ENCODE results near the gene MCRIP2. TPM values are rescaled to one million over a fixed set of nuclear protein-coding genes. Genes with fewer than 3 reads are reported as not detected.
"Not testable (repeated sequence)": the region's sequence is repeated elsewhere in the genome, so short reads cannot be mapped to it uniquely, and the experiment has no call there.

The MCRIP2 gene
- total RNA-seq: 10 to 100 TPM; 17.3 to 20.2 TPM

GRCh38 chr16:641326-642188 lies at the start of gene MCRIP2:
TSS of gene MCRIP2 (plus strand) at chr16:641828. CDS start at chr16:641992, 164 bp downstream.
- H3K36me3 Mint-ChIP-seq (ENCODE audit: low read depth): no peaks in the 10 kb centered on the region
- peaks cover 3% of the 10 kb centered on the region for H3K27me3 Mint-ChIP-seq
- DNase-seq: peak; percentile 68
- H3K4me1 Mint-ChIP-seq: peaks cover 20% of the 10 kb centered on the region
- CTCF ChIA-PET: interaction anchor here (1.0 kb wide), 1 partner anchor 15 kb away, joined by 3 read pairs; no protein-coding TSS in a partner anchor
- H3K27ac Mint-ChIP-seq: peak within 1 kb of the TSS; percentile 33
- POLR2A ChIA-PET: interaction anchor here (0.5 kb wide), 1 partner anchor 1896 kb away, joined by 3 read pairs; the partner anchor contains the start of gene PDPK1
- H3K4me3 Mint-ChIP-seq: peak within 1 kb of the TSS; percentile 67
- no peaks in the 10 kb centered on the region for H3K9me3 Mint-ChIP-seq

- H3K27me3 Mint-ChIP-seq: no peaks in the 10 kb centered on the region
These were observed 49.6 kb upstream of the MCRIP2 start for GRCh38 chr16:591892-592517.

GRCh38 chr16:592518-593306 lies 48.9 kb upstream of the MCRIP2 start:
- Mint-ChIP-seq H3K9me3 (no peaks in the 10 kb centered on the region), H3K4me1 (peaks cover 21% of the 10 kb centered on the region), H3K27me3 (no peaks in the 10 kb centered on the region), H3K4me3 (no peak overlapping the region), H3K36me3 (ENCODE audit: low read depth) (no peaks in the 10 kb centered on the region), H3K27ac (no peak overlapping the region)
- no peak for DNase-seq
- POLR2A ChIA-PET: no interaction called here
- CTCF ChIA-PET: interaction anchor here (0.8 to 1.2 kb wide), 5 partner anchors 10 to 68 kb away, joined by 3 to 5 read pairs (median 3); no protein-coding TSS in a partner anchor

More at GRCh38 chr16:591892-592517, 49.6 kb upstream of the MCRIP2 start:
- Mint-ChIP-seq H3K4me3 (peak overlapping the region; percentile 81), H3K27ac (peak overlapping the region; percentile 36), H3K9me3 (no peaks in the 10 kb centered on the region), H3K4me1 (peaks cover 26% of the 10 kb centered on the region), H3K36me3 (ENCODE audit: low read depth) (peaks cover 1% of the 10 kb centered on the region)
- ChIA-PET CTCF (interaction anchor here (0.7 to 1.2 kb wide), 4 partner anchors 11 to 70 kb away, joined by 3 to 5 read pairs (median 3); no protein-coding TSS in a partner anchor), POLR2A (no interaction called here)
- DNase-seq: no peak

- Mint-ChIP-seq H3K36me3 (ENCODE audit: low read depth) (no peaks in the 10 kb centered on the region), H3K27me3 (no peaks in the 10 kb centered on the region), H3K27ac (no peak overlapping the region), H3K4me3 (no peak overlapping the region), H3K9me3 (no peaks in the 10 kb centered on the region), H3K4me1 (peaks cover 17% of the 10 kb centered on the region)
- CTCF ChIA-PET: interaction anchor here (0.8 to 1.2 kb wide), 3 partner anchors 14 to 43 kb away, joined by 3 to 5 read pairs (median 3); no protein-coding TSS in a partner anchor
- DNase-seq: no peak
- POLR2A ChIA-PET: no interaction called here
These were observed 48.2 kb upstream of the MCRIP2 start for GRCh38 chr16:593406-593805.

GRCh38 chr16:593807-594206 lies 47.8 kb upstream of the MCRIP2 start:
- H3K4me1 Mint-ChIP-seq: peaks cover 17% of the 10 kb centered on the region
- CTCF ChIA-PET: interaction anchor here (0.8 kb wide), 1 partner anchor 15 kb away, joined by 3 read pairs; no protein-coding TSS in a partner anchor

GRCh38 chr16:595094-595528 lies 46.5 kb upstream of the MCRIP2 start:
- ChIA-PET CTCF (no interaction called here), POLR2A (no interaction called here)
- no peaks in the 10 kb centered on the region for H3K9me3 Mint-ChIP-seq

More at GRCh38 chr16:593807-594206, 47.8 kb upstream of the MCRIP2 start:
- no peak for DNase-seq
- H3K9me3 Mint-ChIP-seq: no peaks in the 10 kb centered on the region
- no peak overlapping the region for H3K27ac Mint-ChIP-seq
- no peaks in the 10 kb centered on the region for H3K27me3 Mint-ChIP-seq
- no peaks in the 10 kb centered on the region for H3K36me3 Mint-ChIP-seq (ENCODE audit: low read depth)
- POLR2A ChIA-PET: no interaction called here
- no peak overlapping the region for H3K4me3 Mint-ChIP-seq

GRCh38 chr16:595942-596735 lies 45.5 kb upstream of the MCRIP2 start:
- DNase-seq: no peak
- Mint-ChIP-seq H3K27ac (no peak overlapping the region), H3K4me1 (peaks cover 10% of the 10 kb centered on the region), H3K9me3 (no peaks in the 10 kb centered on the region), H3K4me3 (no peak overlapping the region), H3K36me3 (ENCODE audit: low read depth) (no peaks in the 10 kb centered on the region), H3K27me3 (no peaks in the 10 kb centered on the region)
- POLR2A ChIA-PET: no interaction called here
- CTCF ChIA-PET: interaction anchor here (0.6 kb wide), 2 partner anchors 532 to 715 kb away, joined by 3 to 4 read pairs; no protein-coding TSS in a partner anchor

More at GRCh38 chr16:595094-595528, 46.5 kb upstream of the MCRIP2 start:
- Mint-ChIP-seq H3K4me1 (peaks cover 17% of the 10 kb centered on the region), H3K27ac (no peak overlapping the region), H3K36me3 (ENCODE audit: low read depth) (no peaks in the 10 kb centered on the region), H3K27me3 (no peaks in the 10 kb centered on the region), H3K4me3 (no peak overlapping the region)
- DNase-seq: no peak

- Mint-ChIP-seq H3K27ac (no peak overlapping the region), H3K9me3 (no peaks in the 10 kb centered on the region), H3K4me1 (peaks cover 6% of the 10 kb centered on the region), H3K4me3 (no peak overlapping the region), H3K36me3 (ENCODE audit: low read depth) (no peaks in the 10 kb centered on the region), H3K27me3 (no peaks in the 10 kb centered on the region)
- DNase-seq: no peak
- ChIA-PET CTCF (no interaction called here), POLR2A (no interaction called here)
These were observed 44.9 kb upstream of the MCRIP2 start for GRCh38 chr16:596736-597060.

- POLR2A ChIA-PET; H3K9me3 Mint-ChIP-seq; DNase-seq; H3K4me3 Mint-ChIP-seq; H3K4me1 Mint-ChIP-seq; H3K36me3 Mint-ChIP-seq (ENCODE audit: low read depth); H3K27ac Mint-ChIP-seq; H3K27me3 Mint-ChIP-seq: not testable (repeated sequence)
- CTCF ChIA-PET: interaction anchor here (0.7 kb wide), 1 partner anchor 81 kb away, joined by 4 read pairs; no protein-coding TSS in a partner anchor
These were observed 44.0 kb upstream of the MCRIP2 start for GRCh38 chr16:597655-598054.

GRCh38 chr16:598823-599739 lies 42.5 kb upstream of the MCRIP2 start:
- ChIA-PET POLR2A (no interaction called here), CTCF (interaction anchor here (0.6 kb wide), 2 partner anchors 27 to 55 kb away, joined by 3 read pairs; no protein-coding TSS in a partner anchor)
- DNase-seq: no peak
- H3K27me3 Mint-ChIP-seq: no peaks in the 10 kb centered on the region
- H3K4me3 Mint-ChIP-seq: no peak overlapping the region
- no peaks in the 10 kb centered on the region for H3K9me3 Mint-ChIP-seq
- peaks cover 3% of the 10 kb centered on the region for H3K4me1 Mint-ChIP-seq
- no peak overlapping the region for H3K27ac Mint-ChIP-seq
- peaks cover 2% of the 10 kb centered on the region for H3K36me3 Mint-ChIP-seq (ENCODE audit: low read depth)

GRCh38 chr16:600781-601180 lies 40.8 kb upstream of the MCRIP2 start:
- Mint-ChIP-seq H3K4me1 (peaks cover 3% of the 10 kb centered on the region), H3K4me3 (no peak overlapping the region), H3K27me3 (no peaks in the 10 kb centered on the region), H3K27ac (no peak overlapping the region), H3K9me3 (peaks cover 2% of the 10 kb centered on the region), H3K36me3 (ENCODE audit: low read depth) (peaks cover 2% of the 10 kb centered on the region)
- DNase-seq: no peak
- ChIA-PET CTCF (no interaction called here), POLR2A (interaction anchor here (0.6 kb wide), 1 partner anchor 347 kb away, joined by 4 read pairs; no protein-coding TSS in a partner anchor)

Measured in activated CD4-positive, alpha-beta T cell treated with anti-CD3 and anti-CD28 coated beads, Interleukin-2, amount 10 ng/mL, durations not matched to agents 7 days and 5 days (primary cell).